HepG2 (cell line): ENCODE results near the gene EGLN1. TPM values are rescaled to one million over a fixed set of nuclear protein-coding genes. Genes with fewer than 3 reads are reported as not detected.

Experiments used
- ATAC-seq: fragments of 200-7000 bp; cut with Tn5 transposase; 3 replicates; pipeline ENCODE4 v1.9.1; 2020; ENCODE audit warnings: mild to moderate bottlenecking, moderate library complexity
- BruUV-seq: library from RNA; stranded (reverse); fragments of 400-500 nt; replicated peaks from 2 replicates; lab custom pipeline; 2021; lab: Mats Ljungman, UMichigan
- CTCF ChIA-PET: fragments of 300-600 bp; formaldehyde crosslinking; extraction: SDS; loops from one replicate; lab custom pipeline; 2021; ENCODE audit warnings: low total read pairs, inconsistent platforms, low intra/inter-chr PET ratio; lab: Yijun Ruan, JAX
- POLR2A ChIA-PET: fragments of 350-600 bp; sonication (Branson Sonifier 250); formaldehyde crosslinking; loops from one replicate; lab custom pipeline; 2020; ENCODE audit warnings: antibody characterized with exemption, inconsistent platforms; lab: Yijun Ruan, JAX
- DNase-seq: peaks from one replicate; pipeline ENCODE4 v3.0.0-alpha.2; 2015; ENCODE audit warnings: low spot score
- FAIRE-seq: peaks from 3 replicates; lab custom pipeline; 2011; peaks lifted over from hg19 to GRCh38; lab: Jason Lieb, UNC
- H2AFZ ChIP-seq: one replicate; pipeline ENCODE4 v1.6.1; 2011; ENCODE audit warnings: low read length, inconsistent platforms
- H3K27ac ChIP-seq: fragments of 300-600 bp; 3 replicates; pipeline ENCODE4 v1.8.0; 2011; ENCODE audit warnings: mixed run types, mild to moderate bottlenecking, mixed read lengths, low read length, inconsistent platforms; ENCODE audit not compliant: insufficient read depth; ENCODE audit errors: extremely low read length
- H3K27me3 ChIP-seq, 2 experiments: fragments of 200-600 bp in 1 of 2; 2 replicates in 1 of 2; 3 replicates in 1 of 2; pipeline versions ENCODE4 v1.6.0 to v1.8.0; 2011; ENCODE audit warnings: low read length in 2 of 2, mild to moderate bottlenecking in 2 of 2, moderate library complexity in 2 of 2, inconsistent platforms in 1 of 2; ENCODE audit not compliant: insufficient read depth in 2 of 2, control insufficient read depth in 1 of 2
- H3K36me3 ChIP-seq, 2 experiments: fragments of 200-600 bp in 1 of 2; replicated peaks in 1 of 2; 2 replicates in 1 of 2; 3 replicates in 1 of 2; pipeline versions ENCODE4 v1.5.1 to v1.8.0; 2011; ENCODE audit warnings: low read length in 2 of 2, inconsistent platforms in 1 of 2; ENCODE audit not compliant: insufficient read depth in 2 of 2, control insufficient read depth in 1 of 2
- H3K4me1 ChIP-seq: 2 replicates; pipeline ENCODE4 v1.5.1; 2012; ENCODE audit warnings: low read length, inconsistent platforms; ENCODE audit not compliant: insufficient read depth
- H3K4me2 ChIP-seq: 2 replicates; pipeline ENCODE4 v1.6.0; 2011; ENCODE audit warnings: low read depth, low read length, inconsistent platforms
- H3K4me3 ChIP-seq, 3 experiments: fragments of 200-600 bp in 1 of 3; sonication (generic), shearing (Covaris generic) in 1 of 3; replicated peaks in 1 of 3; 2 replicates each; pipeline ENCODE4 v1.5.1; 2011 to 2016; ENCODE audit warnings: low read length in 3 of 3, inconsistent platforms in 2 of 3, low read depth in 2 of 3, mild to moderate bottlenecking in 2 of 3, control low read depth in 1 of 3, mixed read lengths in 1 of 3; ENCODE audit not compliant: insufficient read depth in 1 of 3
- H3K79me2 ChIP-seq: one replicate; pipeline ENCODE4 v1.6.1; 2011; ENCODE audit warnings: low read length, inconsistent platforms; ENCODE audit not compliant: insufficient read depth
- H3K9ac ChIP-seq: 2 replicates; pipeline ENCODE4 v1.6.0; 2011; ENCODE audit warnings: mild to moderate bottlenecking, low read depth, low read length, inconsistent platforms; ENCODE audit not compliant: insufficient read depth
- H3K9me3 ChIP-seq: 2 replicates; pipeline ENCODE4 v1.5.1; 2012; ENCODE audit warnings: mild to moderate bottlenecking, low read length
- H4K20me1 ChIP-seq: 2 replicates; pipeline ENCODE4 v1.6.0; 2011; ENCODE audit warnings: inconsistent platforms, mild to moderate bottlenecking, low read length, moderate library complexity; ENCODE audit not compliant: insufficient read depth
- BCL6 ChIP-seq: IDR thresholded peaks from 2 replicates; pipeline ENCODE4 v1.6.1; 2016; ENCODE audit warnings: missing genetic modification reagents, missing compliant biosample characterization
- DPF2 ChIP-seq: sonication (generic); formaldehyde crosslinking; IDR thresholded peaks from 2 replicates; pipeline ENCODE4 v1.4.0; 2020; ENCODE audit warnings: mild to moderate bottlenecking, low read depth, missing genetic modification reagents, borderline replicate concordance
- FOXA1 ChIP-seq, 2 experiments: fragments of 450-650 bp in 1 of 2; sonication (generic) in 1 of 2; formaldehyde crosslinking in 1 of 2; IDR thresholded peaks; 2 replicates each; pipeline versions ENCODE4 v1.4.0 to v1.6.1; 2016 to 2020; ENCODE audit warnings: missing genetic modification reagents in 1 of 2
- NFKB2 ChIP-seq: sonication (generic); formaldehyde crosslinking; IDR thresholded peaks from 2 replicates; pipeline ENCODE4 v1.4.0; 2020; ENCODE audit warnings: missing genetic modification reagents, borderline replicate concordance
- NKX3-1 ChIP-seq: sonication (generic); formaldehyde crosslinking; IDR thresholded peaks from 2 replicates; pipeline ENCODE4 v1.5.0; 2020; ENCODE audit warnings: missing genetic modification reagents
- NR2F6 ChIP-seq, 2 experiments: IDR thresholded peaks; 2 replicates each; pipeline ENCODE4 v1.6.1; 2016; ENCODE audit warnings: antibody characterized with exemption in 1 of 2, mild to moderate bottlenecking in 1 of 2
- POLR2A ChIP-seq, 2 experiments: IDR thresholded peaks; 2 replicates each; pipeline ENCODE4 v1.6.1; 2011; ENCODE audit warnings: low read depth in 2 of 2, low read length in 2 of 2, mild to moderate bottlenecking in 1 of 2, moderate library complexity in 1 of 2; ENCODE audit not compliant: insufficient read depth in 1 of 2
- RFX1 ChIP-seq: fragments of 450-650 bp; IDR thresholded peaks from 2 replicates; pipeline ENCODE4 v1.6.1; 2017
- SCMH1 ChIP-seq: sonication (generic); formaldehyde crosslinking; IDR thresholded peaks from 2 replicates; pipeline ENCODE4 v1.9.0; 2021; ENCODE audit warnings: missing genetic modification reagents, mild to moderate bottlenecking, borderline replicate concordance
- SNAPC5 ChIP-seq: sonication (generic); formaldehyde crosslinking; IDR thresholded peaks from 2 replicates; pipeline ENCODE4 v1.8.1; 2023; ENCODE audit warnings: mild to moderate bottlenecking, missing genetic modification reagents, borderline replicate concordance
- SRSF4 ChIP-seq: fragments of 200-400 bp; formaldehyde crosslinking; IDR thresholded peaks from one replicate; pipeline ENCODE4 v1.6.1; 2018; ENCODE audit warnings: mild to moderate bottlenecking, low read depth, low read length, moderate library complexity; ENCODE audit not compliant: poor library complexity, severe bottlenecking
- TFAP4 ChIP-seq: sonication (generic); IDR thresholded peaks from 2 replicates; pipeline ENCODE4 v1.6.1; 2016; ENCODE audit warnings: low read depth, borderline replicate concordance
- TOPORS ChIP-seq: sonication (generic); formaldehyde crosslinking; IDR thresholded peaks from 2 replicates; pipeline ENCODE4 v1.8.0; 2023; ENCODE audit warnings: mild to moderate bottlenecking, missing genetic modification reagents
- YEATS2 ChIP-seq: sonication (generic); formaldehyde crosslinking; IDR thresholded peaks from 2 replicates; pipeline ENCODE4 v1.4.0; 2020; ENCODE audit warnings: missing genetic modification reagents, borderline replicate concordance
- ZBTB7A ChIP-seq: sonication (generic); formaldehyde crosslinking; IDR thresholded peaks from 2 replicates; pipeline ENCODE4 v1.8.0; 2022; ENCODE audit warnings: mild to moderate bottlenecking, missing genetic modification reagents
- ZGPAT ChIP-seq: IDR thresholded peaks from 2 replicates; pipeline ENCODE4 v1.6.1; 2016; ENCODE audit warnings: mild to moderate bottlenecking
- ZMYM3 ChIP-seq: sonication (generic); formaldehyde crosslinking; IDR thresholded peaks from 2 replicates; pipeline ENCODE4 v1.5.1; 2020; ENCODE audit warnings: mild to moderate bottlenecking, missing genetic modification reagents
- ZNF274 ChIP-seq: sonication (generic); formaldehyde crosslinking; IDR thresholded peaks from 2 replicates; pipeline ENCODE4 v1.5.1; 2020; ENCODE audit warnings: mild to moderate bottlenecking, missing genetic modification reagents
- ZNF382 ChIP-seq: sonication (generic); formaldehyde crosslinking; IDR thresholded peaks from 2 replicates; pipeline ENCODE4 v1.5.0; 2020; ENCODE audit warnings: missing genetic modification reagents, mild to moderate bottlenecking, borderline replicate concordance
- ZNF431 ChIP-seq: sonication (generic); formaldehyde crosslinking; IDR thresholded peaks from 2 replicates; pipeline ENCODE4 v1.9.0; 2022; ENCODE audit warnings: missing genetic modification reagents, low read depth, mild to moderate bottlenecking, borderline replicate concordance
- ZSCAN30 ChIP-seq: sonication (generic); formaldehyde crosslinking; IDR thresholded peaks from 2 replicates; pipeline ENCODE4 v1.5.0; 2020; ENCODE audit warnings: mild to moderate bottlenecking, missing genetic modification reagents
- ZZZ3 ChIP-seq: sonication (generic); formaldehyde crosslinking; IDR thresholded peaks from 2 replicates; pipeline ENCODE4 v1.4.0; 2020; ENCODE audit warnings: missing genetic modification reagents, mild to moderate bottlenecking, borderline replicate concordance
- WGBS: methylation state at CpG from one replicate; pipeline ENCODE4 v1.1.6; 2017; ENCODE audit warnings: low lambda C conversion rate; 5-methylcytosine and 5-hydroxymethylcytosine counted together
- in situ Hi-C: cut with HindIII; loops from 2 replicates; pipeline ENCODE4 v1.10.0; 2017; ENCODE audit warnings: low pct_unique_long_range_greater_than_20kb; ENCODE audit not compliant: extremely low pct_ligation_motif_present
- intact Hi-C: fragments of 100-400 bp; cut with micrococcal nuclease; formaldehyde crosslinking; loops from one replicate; pipeline ENCODE4 v1.10.0; 2022; ENCODE audit not compliant: unreplicated experiment
- polyA plus RNA-seq, 8 experiments: library from polyadenylated mRNA; depleted of rRNA in 3 of 8; stranded (reverse) in 7 of 8; unstranded in 1 of 8; fragments of >200 nt; fragmentation: Illumina TruSeq in 4 of 8; extraction: Trizol in 4 of 8; gene quantifications; 2 replicates each; pipeline versions ENCODE4 v1.2.1 to v1.2.3, GENCODE V29; 2011 to 2016; ENCODE audit warnings: low read depth in 4 of 8, missing spikeins in 1 of 8, mixed read lengths in 1 of 8; ENCODE audit not compliant: insufficient read depth in 1 of 8
- total RNA-seq, 5 experiments: library from RNA; depleted of rRNA; stranded (reverse); fragments of >200 nt; fragmentation: Illumina TruSeq; extraction: Trizol; gene quantifications; 2 replicates each; pipeline ENCODE4 v1.2.3, GENCODE V29; 2016; ENCODE audit warnings: low read depth in 1 of 5

Gene EGLN1
- total and polyA plus RNA-seq, 2 of the 13 experiments (the other 11 are each of a cell fraction or from before 2014, with no cell fraction given), result 34.4 to 44.1 TPM

GRCh38 chr1:231431665-231432415, 9.8 kb upstream of the EGLN1 start:
- no peaks in the 10 kb centered on the region for H4K20me1 ChIP-seq
- H3K4me3 ChIP-seq, result peak overlapping the region; percentile 22 to 46 (median 25); a peak in 2 of 6 replicates
- CTCF ChIA-PET, result no interaction called here
- peak overlapping the region; percentile 76 for H2AFZ ChIP-seq
- FAIRE-seq (peak; percentile 81), DNase-seq (peak; percentile 63), ATAC-seq (peak; percentile 82)
- POLR2A ChIA-PET, result no interaction called here
- no peaks in the 10 kb centered on the region for H3K36me3 ChIP-seq
- H3K79me2 ChIP-seq, result no peaks in the 10 kb centered on the region
- intact Hi-C loops, result no loop called here
- peaks cover 18% of the 10 kb centered on the region for H3K4me1 ChIP-seq
- BruUV-seq, result no TSS peak
- in situ Hi-C loops, result no loop called here
- peak overlapping the region; percentile 66 for H3K4me2 ChIP-seq
- peak overlapping the region; percentile 27 for H3K27ac ChIP-seq
- no peak overlapping the region for H3K9ac ChIP-seq
- 20% methylated on average over 3 of the region's 6 CpGs for WGBS
- H3K9me3 ChIP-seq, result no peaks in the 10 kb centered on the region
- no peaks in the 10 kb centered on the region for H3K27me3 ChIP-seq
- no peak for TF ChIP-seq ZNF431 (CRISPR knock-in tag)
- 0 out of 2 replicates have a peak, but pooled peaks have one; percentile 18 for TF ChIP-seq YEATS2
- no peak for TF ChIP-seq RFX1
- no peak for TF ChIP-seq SRSF4
- TF ChIP-seq ZNF382, result no peak
- no peak for TF ChIP-seq ZNF274 (CRISPR knock-in tag)
- TF ChIP-seq BCL6, result no peak
- no peak for TF ChIP-seq ZSCAN30 (CRISPR knock-in tag)
- no peak for TF ChIP-seq SCMH1 (CRISPR knock-in tag)
- TF ChIP-seq NR2F6 (IDR thresholded peaks at IDR 0.05), result peak; percentile 50; the same call in 1 of the 2 replicates
- TF ChIP-seq NR2F6 (CRISPR knock-in tag; IDR thresholded peaks at IDR 0.05), result peak; percentile 53; the same call in 1 of the 2 replicates
- TF ChIP-seq ZMYM3 (CRISPR knock-in tag), result peak; percentile 55; the same call in 1 of the 2 replicates
- 0 out of 2 replicates have a peak, but pooled peaks have one; percentile 20 for TF ChIP-seq ZGPAT (CRISPR knock-in tag)
- TF ChIP-seq DPF2, result no peak
- TF ChIP-seq NFKB2 (CRISPR knock-in tag), result no peak
- TF ChIP-seq SNAPC5 (CRISPR knock-in tag), result no peak
- TF ChIP-seq TOPORS (CRISPR knock-in tag), result no peak
- no peak for TF ChIP-seq POLR2A (IDR thresholded peaks at IDR 0.05; ENCODE audit: insufficient read depth in 1 of 2, low read depth in 2 of 2, low read length in 2 of 2)
- no peak for TF ChIP-seq ZBTB7A
- no peak for TF ChIP-seq ZZZ3
- TF ChIP-seq FOXA1 (IDR thresholded peaks at IDR 0.05), result no peak
- 0 out of 2 replicates have a peak, but pooled peaks have one; percentile 16 for TF ChIP-seq FOXA1 (CRISPR knock-in tag; IDR thresholded peaks at IDR 0.05)
- TF ChIP-seq NKX3-1, result 0 out of 2 replicates have a peak, but pooled peaks have one; percentile 20
- TF ChIP-seq TFAP4, result no peak
